ENCODE data around the gene CYP2W1. TPM values are rescaled to one million over a fixed set of nuclear protein-coding genes. Genes with fewer than 3 reads are reported as not detected.
"Not testable (repeated sequence)": the region's sequence is repeated elsewhere in the genome, so short reads cannot be mapped to it uniquely, and the experiment has no call there.

The CYP2W1 gene
- total RNA-seq, 1 donor from 2014 or later: not detected

- H3K4me1 ChIP-seq: peaks cover 4 to 11% of the 10 kb centered on the region in 2 donors
- peak in 1 of 2 donors; percentile 62 for DNase-seq (ENCODE audit: low spot score in 2 of 2)
- H3K36me3 ChIP-seq: no peaks in the 10 kb centered on the region
- peak within 1 kb of the TSS; percentile 53 to 91 for H3K4me3 ChIP-seq
- intact Hi-C loops (cut with DNase I): no loop called here
- no peaks in the 10 kb centered on the region for H3K27me3 ChIP-seq
- TF ChIP-seq CTCF (IDR thresholded peaks at IDR 0.05): peak in 1 of 3 experiments; percentile 37
- no peaks in the 10 kb centered on the region for H3K9me3 ChIP-seq
- H3K27ac ChIP-seq: peak within 1 kb of the TSS in 1 of 2 donors; percentile 30
Observed at GRCh38 chr7:954330-955238, 28.4 kb upstream of the CYP2W1 start, which contains the start of gene ADAP1. Gene ADAP1, minus strand, starts transcription at chr7:954680. Its CDS starts 203 bp downstream, at chr7:954477.

- no peak overlapping the region for H3K27ac ChIP-seq
- DNase-seq (ENCODE audit: low spot score in 2 of 2): peak in 1 of 2 donors; percentile 50
Observed at GRCh38 chr7:956031-956430, 26.9 kb upstream of the CYP2W1 start.

GRCh38 chr7:957418-958220, 25.4 kb upstream of the CYP2W1 start:
- Histone ChIP-seq H3K4me1 (peaks cover 4 to 11% of the 10 kb centered on the region in 2 donors), H3K27ac (no peak overlapping the region), H3K27me3 (no peaks in the 10 kb centered on the region), H3K9me3 (no peaks in the 10 kb centered on the region), H3K4me3 (no peak overlapping the region), H3K36me3 (no peaks in the 10 kb centered on the region)
- intact Hi-C loops (cut with DNase I): no loop called here
- DNase-seq (ENCODE audit: low spot score in 2 of 2): peak in 1 of 2 donors; percentile 68
- no peak for TF ChIP-seq CTCF (IDR thresholded peaks at IDR 0.05)

More at GRCh38 chr7:956031-956430, 26.9 kb upstream of the CYP2W1 start:
- intact Hi-C loops (cut with DNase I): no loop called here
- H3K9me3 ChIP-seq: no peaks in the 10 kb centered on the region
- no peaks in the 10 kb centered on the region for H3K36me3 ChIP-seq
- H3K4me1 ChIP-seq: peaks cover 4 to 11% of the 10 kb centered on the region in 2 donors
- H3K27me3 ChIP-seq: no peaks in the 10 kb centered on the region
- H3K4me3 ChIP-seq: no peak overlapping the region
- TF ChIP-seq CTCF (IDR thresholded peaks at IDR 0.05): no peak

- H3K4me1 ChIP-seq: peaks cover 9 to 11% of the 10 kb centered on the region in 2 donors
- no peaks in the 10 kb centered on the region for H3K9me3 ChIP-seq
- no peaks in the 10 kb centered on the region for H3K27me3 ChIP-seq
- no peak for TF ChIP-seq CTCF (IDR thresholded peaks at IDR 0.05)
- no peak overlapping the region for H3K27ac ChIP-seq
- intact Hi-C loops (cut with DNase I): no loop called here
- peak in 1 of 2 donors; percentile 55 for DNase-seq (ENCODE audit: low spot score in 2 of 2)
- H3K4me3 ChIP-seq: no peak overlapping the region
- no peaks in the 10 kb centered on the region for H3K36me3 ChIP-seq
Observed at GRCh38 chr7:958221-959200, 24.5 kb upstream of the CYP2W1 start.

GRCh38 chr7:959271-959670, 23.7 kb upstream of the CYP2W1 start:
- H3K4me3 ChIP-seq: no peak overlapping the region
- H3K4me1 ChIP-seq: peaks cover 8 to 14% of the 10 kb centered on the region in 2 donors
- intact Hi-C loops (cut with DNase I): no loop called here
- no peak for TF ChIP-seq CTCF (IDR thresholded peaks at IDR 0.05)
- H3K9me3 ChIP-seq: no peaks in the 10 kb centered on the region
- peak in 1 of 2 donors; percentile 62 for DNase-seq (ENCODE audit: low spot score in 2 of 2)
- H3K36me3 ChIP-seq: no peaks in the 10 kb centered on the region
- no peak overlapping the region for H3K27ac ChIP-seq
- no peaks in the 10 kb centered on the region for H3K27me3 ChIP-seq

- H3K4me3 ChIP-seq, H3K27me3 ChIP-seq, H3K36me3 ChIP-seq, H3K9me3 ChIP-seq, H3K27ac ChIP-seq: not testable (repeated sequence)
- intact Hi-C loops (cut with DNase I): loop anchor here (10.0 kb wide), 1 partner anchor 165 kb away; no protein-coding TSS in a partner anchor
- H3K4me1 ChIP-seq: peaks cover 11 to 18% of the 10 kb centered on the region in 2 donors
- peak in 1 of 2 donors; percentile 54 for DNase-seq (ENCODE audit: low spot score in 2 of 2)
Observed at GRCh38 chr7:959740-960139, 23.2 kb upstream of the CYP2W1 start.

Measured in ascending aorta (tissue), 2 donors.